ENCODE data around the gene INPP5A.

GRCh38 chr10:132593900-132594876, 56.6 kb downstream of the INPP5A start:
- TF ChIP-seq CTCF (IDR thresholded peaks at IDR 0.05; ENCODE audit: low read length) (no peak), EZH2 (optimal IDR thresholded peaks at IDR 0.05; ENCODE audit: low read depth, low read length) (no peak), EZH2phosphoT487 (IDR thresholded peaks at IDR 0.05; ENCODE audit: low read length) (no peak)
